Measurements from ENCODE around the gene LRBA.

- TF ChIP-seq CTCF (IDR thresholded peaks at IDR 0.05; ENCODE audit: low read depth, low read length, poor library complexity, severe bottlenecking) (no peak), EZH2phosphoT487 (IDR thresholded peaks at IDR 0.05; ENCODE audit: borderline replicate concordance, low read length) (no peak)
Observed at GRCh38 chr4:150415213-150415612, 599.9 kb downstream of the LRBA start.
